ENCODE results near the gene CCDC85A.

Gene CCDC85A

GRCh38 chr2:56416500-56417176 is 232.8 kb downstream of the CCDC85A start:
- Histone ChIP-seq H3K9ac (ENCODE audit: low read length) (no peak overlapping the region), H3K79me2 (ENCODE audit: low read length) (no peaks in the 10 kb centered on the region), H3K9me3 (replicated peaks; ENCODE audit: insufficient read depth, low read length) (no peaks in the 10 kb centered on the region), H3K36me3 (replicated peaks; ENCODE audit: insufficient read depth, low read length) (no peaks in the 10 kb centered on the region), H3K27me3 (replicated peaks; ENCODE audit: insufficient read depth, low read length) (no peaks in the 10 kb centered on the region), H4K20me1 (ENCODE audit: insufficient read depth, low read length) (no peaks in the 10 kb centered on the region), H3K4me1 (ENCODE audit: low read length) (no peaks in the 10 kb centered on the region), H2AFZ (ENCODE audit: low read length) (no peak overlapping the region), H3F3A (ENCODE audit: insufficient read depth, low read length) (no peaks in the 10 kb centered on the region), H3K27ac (ENCODE audit: low read length) (no peak overlapping the region), H3K9me2 (replicated peaks; ENCODE audit: insufficient read depth, low read length) (no peaks in the 10 kb centered on the region), H3K4me3 (ENCODE audit: low read length) (no peak overlapping the region), H3K4me2 (ENCODE audit: low read depth, low read length) (no peak overlapping the region)
- TF ChIP-seq EZH2phosphoT487 (IDR thresholded peaks at IDR 0.05; ENCODE audit: low read length) = no peak
- TF ChIP-seq CTCF (IDR thresholded peaks at IDR 0.05; ENCODE audit: low read length) = no peak
- no peak for TF ChIP-seq EZH2 (optimal IDR thresholded peaks at IDR 0.05; ENCODE audit: low read depth, low read length)
- DNase-seq = no peak

All from MM.1S (cell line).